ENCODE results near the gene MINDY3. TPM values are rescaled to one million over a fixed set of nuclear protein-coding genes. Genes with fewer than 3 reads are reported as not detected.
A peak's percentile ranks its signal among the peaks of the same experiment; 100 is the strongest.
"Not testable (repeated sequence)": the region's sequence is repeated elsewhere in the genome, so short reads cannot be mapped to it uniquely, and the experiment has no call there.

The MINDY3 gene
- total RNA-seq, 2 experiments from 2014 or later = 11.5 to 12.8 TPM

DNA sequence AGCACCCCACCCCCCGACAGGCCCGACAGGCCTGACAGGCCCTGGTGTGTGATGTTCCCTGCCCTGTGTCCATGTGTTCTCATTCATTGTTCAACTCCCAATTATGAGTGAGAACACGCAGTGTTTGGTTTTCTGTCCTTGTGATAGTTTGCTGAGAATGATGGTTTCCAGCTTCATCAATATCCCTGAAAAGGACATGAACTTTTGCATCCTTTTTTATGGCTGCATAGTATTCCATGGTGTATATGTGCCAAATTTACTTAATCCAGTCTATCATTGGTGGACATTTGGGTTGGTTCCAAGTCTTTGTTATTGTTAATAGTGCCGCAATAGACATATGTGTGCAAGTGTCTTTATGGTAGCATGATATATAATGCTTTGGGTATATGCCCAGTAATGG, 12.3 kb upstream of the MINDY3 start:
- CTCF ChIA-PET; POLR2A ChIA-PET; H3K36me3 Mint-ChIP-seq (ENCODE audit: low read depth); DNase-seq; H3K4me3 Mint-ChIP-seq; H3K9me3 Mint-ChIP-seq (ENCODE audit: low read depth); ATAC-seq; H3K27ac Mint-ChIP-seq; H3K4me1 Mint-ChIP-seq: not testable (repeated sequence)
- intact Hi-C loops (cut with DNase I, micrococcal nuclease) = loop anchor here in 1 of 2 experiments (10.0 kb wide), 1 partner anchor 902 kb away; no protein-coding TSS in a partner anchor
- peaks cover 51% of the 10 kb centered on the region for H3K27me3 Mint-ChIP-seq

DNA sequence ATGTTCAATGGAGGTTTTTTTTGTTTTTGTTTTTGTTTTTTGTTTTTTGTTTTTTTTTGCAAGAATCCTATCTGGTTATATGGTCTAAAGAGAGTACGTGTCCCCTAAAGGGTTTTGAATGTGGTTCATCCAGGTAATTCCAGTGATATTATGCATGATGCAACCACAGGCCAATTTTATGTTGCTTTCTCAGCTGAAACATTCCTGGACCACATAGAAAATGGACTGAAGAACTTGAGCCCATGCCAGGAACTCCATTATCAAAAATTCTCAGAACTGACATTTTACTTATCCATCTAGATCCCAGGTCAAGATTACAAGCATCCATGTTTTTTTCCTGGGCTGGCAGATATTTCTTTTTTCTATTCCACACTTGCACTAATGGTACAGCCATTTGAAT, 11.5 kb upstream of the MINDY3 start:
- ATAC-seq (no peak), DNase-seq (no peak)
- ChIA-PET POLR2A (no interaction called here), CTCF (no interaction called here)
- Mint-ChIP-seq H3K4me1 (no peaks in the 10 kb centered on the region), H3K27ac (no peak overlapping the region), H3K9me3 (ENCODE audit: low read depth) (peaks cover 5% of the 10 kb centered on the region), H3K36me3 (ENCODE audit: low read depth) (no peaks in the 10 kb centered on the region), H3K27me3 (peaks cover 55% of the 10 kb centered on the region), H3K4me3 (no peak overlapping the region)
- intact Hi-C loops (cut with DNase I, micrococcal nuclease) = loop anchor here in 1 of 2 experiments (10.0 kb wide), 1 partner anchor 903 kb away; no protein-coding TSS in a partner anchor

GRCh38 chr10:15869935-15870334, 9.6 kb upstream of the MINDY3 start:
- no peaks in the 10 kb centered on the region for H3K36me3 Mint-ChIP-seq (ENCODE audit: low read depth)
- CTCF ChIA-PET = no interaction called here
- H3K4me3 Mint-ChIP-seq = no peak overlapping the region
- ATAC-seq (no peak), DNase-seq (no peak)
- peaks cover 9% of the 10 kb centered on the region for H3K9me3 Mint-ChIP-seq (ENCODE audit: low read depth)
- POLR2A ChIA-PET = no interaction called here
- H3K27ac Mint-ChIP-seq = no peak overlapping the region
- no peaks in the 10 kb centered on the region for H3K4me1 Mint-ChIP-seq
- peaks cover 62% of the 10 kb centered on the region for H3K27me3 Mint-ChIP-seq
- intact Hi-C loops (cut with DNase I, micrococcal nuclease) = loop anchor here in 1 of 2 experiments (10.0 kb wide), 1 partner anchor 905 kb away; no protein-coding TSS in a partner anchor

GRCh38 chr10:15868006-15868405, 7.7 kb upstream of the MINDY3 start:
- peaks cover 4% of the 10 kb centered on the region for H3K9me3 Mint-ChIP-seq (ENCODE audit: low read depth)
- ATAC-seq = no peak
- H3K27me3 Mint-ChIP-seq = peaks cover 52% of the 10 kb centered on the region
- no peak overlapping the region for H3K27ac Mint-ChIP-seq
- no peak overlapping the region for H3K4me3 Mint-ChIP-seq
- no peaks in the 10 kb centered on the region for H3K36me3 Mint-ChIP-seq (ENCODE audit: low read depth)
- intact Hi-C loops (cut with DNase I, micrococcal nuclease) = no loop called here
- no peaks in the 10 kb centered on the region for H3K4me1 Mint-ChIP-seq
- POLR2A ChIA-PET = no interaction called here
- CTCF ChIA-PET = no interaction called here
- DNase-seq = no peak

DNA sequence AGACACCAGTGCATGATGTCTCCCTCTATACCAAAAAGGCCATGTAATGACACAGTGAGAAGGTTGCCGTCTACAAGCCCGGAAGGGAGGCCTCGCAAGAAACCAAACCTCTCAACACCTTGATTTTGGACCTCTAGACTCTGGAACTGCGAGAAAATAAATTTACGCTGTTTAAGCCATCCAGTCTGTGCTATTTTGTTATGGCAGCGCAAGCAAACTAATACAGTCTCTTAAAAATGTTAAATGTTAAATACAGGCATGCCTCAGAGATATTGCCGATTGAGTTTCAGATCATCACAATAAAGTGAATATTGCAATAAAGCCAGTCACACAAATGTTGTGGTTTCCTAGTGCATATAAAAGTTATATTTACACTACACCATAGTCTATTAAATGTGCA, 5.0 kb upstream of the MINDY3 start:
- H3K27ac Mint-ChIP-seq = no peak overlapping the region
- POLR2A ChIA-PET = no interaction called here
- ATAC-seq = no peak

GRCh38 chr10:15864419-15864818, 4.1 kb upstream of the MINDY3 start:
- ChIA-PET POLR2A (no interaction called here), CTCF (no interaction called here)
- Mint-ChIP-seq H3K27me3 (peaks cover 37% of the 10 kb centered on the region), H3K4me1 (peaks cover 3% of the 10 kb centered on the region), H3K4me3 (no peak overlapping the region), H3K36me3 (ENCODE audit: low read depth) (peaks cover 5% of the 10 kb centered on the region), H3K27ac (no peak overlapping the region), H3K9me3 (ENCODE audit: low read depth) (peaks cover 4% of the 10 kb centered on the region)
- no peak for DNase-seq
- intact Hi-C loops (cut with DNase I, micrococcal nuclease) = loop anchor here in 1 of 2 experiments (5.0 kb wide), 1 partner anchor 923 kb away; no protein-coding TSS in a partner anchor
- ATAC-seq = no peak

More for the DNA sequence above, 5.0 kb upstream of the MINDY3 start:
- Mint-ChIP-seq H3K36me3 (ENCODE audit: low read depth) (peaks cover 3% of the 10 kb centered on the region), H3K4me3 (no peak overlapping the region), H3K4me1 (no peaks in the 10 kb centered on the region), H3K27me3 (peaks cover 39% of the 10 kb centered on the region), H3K9me3 (ENCODE audit: low read depth) (peaks cover 4% of the 10 kb centered on the region)
- no peak for DNase-seq
- CTCF ChIA-PET = no interaction called here
- intact Hi-C loops (cut with DNase I, micrococcal nuclease) = no loop called here

- intact Hi-C loops (cut with DNase I, micrococcal nuclease) = loop anchor here in 1 of 2 experiments (5.0 kb wide), 1 partner anchor 924 kb away; no protein-coding TSS in a partner anchor
- Mint-ChIP-seq H3K36me3 (ENCODE audit: low read depth) (peaks cover 5% of the 10 kb centered on the region), H3K9me3 (ENCODE audit: low read depth) (peaks cover 4% of the 10 kb centered on the region), H3K27me3 (peaks cover 37% of the 10 kb centered on the region), H3K27ac (no peak overlapping the region), H3K4me1 (peaks cover 7% of the 10 kb centered on the region), H3K4me3 (no peak overlapping the region)
- DNase-seq (no peak), ATAC-seq (no peak)
- CTCF ChIA-PET = no interaction called here
- POLR2A ChIA-PET = no interaction called here
These were observed 3.4 kb upstream of the MINDY3 start for GRCh38 chr10:15863733-15864132.

DNA sequence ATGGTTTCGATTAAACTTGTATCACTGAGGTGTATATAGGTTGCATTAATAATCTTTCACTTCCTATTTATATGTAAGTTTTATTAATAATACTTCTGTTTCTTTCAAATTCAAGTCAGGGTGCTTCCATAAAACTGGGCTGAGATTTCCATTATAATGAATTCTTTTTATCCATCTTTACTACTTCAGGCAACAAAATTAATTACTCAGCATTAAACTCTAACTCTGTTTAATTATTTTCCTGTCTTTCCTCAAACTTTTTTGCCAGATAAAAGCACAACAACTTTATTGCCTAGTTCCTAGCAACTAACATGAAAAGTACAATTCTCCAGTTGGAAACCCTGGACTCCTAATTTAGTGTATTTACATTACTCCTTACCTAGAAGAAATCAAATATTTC, 3.0 kb upstream of the MINDY3 start:
- no peak overlapping the region for H3K4me3 Mint-ChIP-seq
- H3K27me3 Mint-ChIP-seq = peaks cover 34% of the 10 kb centered on the region
- ChIA-PET POLR2A (no interaction called here), CTCF (no interaction called here)
- no peak for ATAC-seq
- no peak overlapping the region for H3K27ac Mint-ChIP-seq
- peaks cover 5% of the 10 kb centered on the region for H3K36me3 Mint-ChIP-seq (ENCODE audit: low read depth)
- H3K4me1 Mint-ChIP-seq = peaks cover 11% of the 10 kb centered on the region
- intact Hi-C loops (cut with DNase I, micrococcal nuclease) = loop anchor here in 1 of 2 experiments (5.0 kb wide), 1 partner anchor 924 kb away; no protein-coding TSS in a partner anchor
- H3K9me3 Mint-ChIP-seq (ENCODE audit: low read depth) = peaks cover 4% of the 10 kb centered on the region
- no peak for DNase-seq

DNA sequence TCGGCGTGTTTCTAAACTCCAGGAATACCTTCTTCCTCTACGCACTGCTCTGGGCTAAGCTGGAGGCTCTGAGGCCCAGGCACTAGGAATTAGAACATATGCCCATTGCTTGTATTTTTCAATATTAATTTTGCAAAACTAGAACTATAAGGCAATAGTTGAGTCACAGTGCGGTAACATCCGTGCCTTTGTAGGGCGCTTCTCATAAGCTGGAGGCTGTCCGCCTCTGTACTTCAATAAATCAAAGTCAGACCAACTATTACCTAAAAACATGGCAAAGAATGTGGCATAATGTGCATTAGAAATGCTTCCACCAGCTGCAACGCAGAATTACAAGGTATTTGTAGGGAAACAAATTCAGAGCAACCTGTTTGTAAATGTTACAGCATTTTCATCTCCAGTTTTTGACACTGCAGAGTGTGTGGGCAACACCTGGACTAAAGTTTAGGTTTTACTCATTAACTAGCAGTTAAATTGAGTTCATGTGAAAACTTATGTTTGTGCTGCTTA, 440 bp upstream of the MINDY3 start:
- POLR2A ChIA-PET = interaction anchor here (0.6 kb wide), 1 partner anchor 1353 kb away, joined by 3 read pairs; no protein-coding TSS in a partner anchor
- Mint-ChIP-seq H3K4me1 (peaks cover 28% of the 10 kb centered on the region), H3K27ac (peak overlapping the region; percentile 93), H3K36me3 (ENCODE audit: low read depth) (peaks cover 7% of the 10 kb centered on the region), H3K4me3 (peak overlapping the region; percentile 88), H3K9me3 (ENCODE audit: low read depth) (no peaks in the 10 kb centered on the region), H3K27me3 (peaks cover 15% of the 10 kb centered on the region)
- no peak for ATAC-seq
- DNase-seq = no peak
- intact Hi-C loops (cut with DNase I, micrococcal nuclease) = loop anchor here in 1 of 2 experiments (1.0 to 5.0 kb wide), 5 partner anchors 24 to 1782 kb away; partner anchors contain the start of genes PTER and RSU1
- CTCF ChIA-PET = interaction anchor here (0.7 to 1.6 kb wide), 4 partner anchors 12 to 957 kb away, joined by 3 to 5 read pairs (median 4); partner anchors contain the start of gene RSU1

- Mint-ChIP-seq H3K4me1 (peaks cover 35% of the 10 kb centered on the region), H3K36me3 (ENCODE audit: low read depth) (peaks cover 13% of the 10 kb centered on the region), H3K27ac (peak overlapping the region; percentile 93), H3K9me3 (ENCODE audit: low read depth) (no peaks in the 10 kb centered on the region), H3K4me3 (peak overlapping the region; percentile 88), H3K27me3 (peaks cover 6% of the 10 kb centered on the region)
- intact Hi-C loops (cut with DNase I, micrococcal nuclease) = no loop called here
- ATAC-seq (no peak), DNase-seq (no peak)
- ChIA-PET CTCF (interaction anchor here (0.8 to 1.6 kb wide), 2 partner anchors 10 to 972 kb away, joined by 3 to 5 read pairs; no protein-coding TSS in a partner anchor), POLR2A (no interaction called here)
These were observed 800 bp downstream of the MINDY3 start for GRCh38 chr10:15859509-15859905.

DNA sequence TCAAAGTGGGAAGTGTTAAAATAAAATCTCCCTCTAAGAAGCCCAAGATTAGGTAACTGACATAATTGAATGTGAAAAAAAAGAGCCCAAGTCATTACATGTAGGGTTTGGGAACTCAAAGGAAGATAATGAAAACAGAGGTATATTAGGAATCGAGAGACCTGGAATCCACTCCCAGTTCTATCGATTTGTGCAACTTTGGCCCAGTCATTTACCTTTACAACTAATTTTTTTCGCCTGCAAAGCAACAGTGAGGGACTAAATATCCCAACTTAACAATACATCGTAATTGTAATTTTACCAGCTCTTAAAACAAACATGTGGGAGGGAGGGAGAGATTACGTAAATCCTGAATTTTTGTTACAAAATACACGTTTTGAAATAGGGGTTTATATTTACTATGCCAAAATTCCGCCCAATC, 1.4 kb downstream of the MINDY3 start:
- Mint-ChIP-seq H3K4me3 (peak overlapping the region; percentile 88), H3K4me1 (peaks cover 37% of the 10 kb centered on the region), H3K9me3 (ENCODE audit: low read depth) (no peaks in the 10 kb centered on the region), H3K27ac (no peak overlapping the region), H3K36me3 (ENCODE audit: low read depth) (peaks cover 19% of the 10 kb centered on the region), H3K27me3 (peaks cover 5% of the 10 kb centered on the region)
- POLR2A ChIA-PET = no interaction called here
- DNase-seq = no peak
- CTCF ChIA-PET = interaction anchor here (0.5 kb wide), 1 partner anchor 896 kb away, joined by 3 read pairs; no protein-coding TSS in a partner anchor
- no peak for ATAC-seq
- intact Hi-C loops (cut with DNase I, micrococcal nuclease) = no loop called here

- intact Hi-C loops (cut with DNase I, micrococcal nuclease) = no loop called here
- no peak for DNase-seq
- ChIA-PET CTCF (interaction anchor here (0.8 to 2.2 kb wide), 2 partner anchors 13 to 54 kb away, joined by 5 to 11 read pairs; no protein-coding TSS in a partner anchor), POLR2A (no interaction called here)
- H3K27me3 Mint-ChIP-seq = no peaks in the 10 kb centered on the region
- no peak overlapping the region for H3K27ac Mint-ChIP-seq
- H3K4me1 Mint-ChIP-seq = peaks cover 40% of the 10 kb centered on the region
- H3K4me3 Mint-ChIP-seq = no peak overlapping the region
- H3K36me3 Mint-ChIP-seq (ENCODE audit: low read depth) = peaks cover 29% of the 10 kb centered on the region
- peaks cover 2% of the 10 kb centered on the region for H3K9me3 Mint-ChIP-seq (ENCODE audit: low read depth)
- ATAC-seq = no peak
These were observed 3.2 kb downstream of the MINDY3 start for GRCh38 chr10:15857107-15857575.
